PC-9 (cell line): ENCODE results near the gene DNAJA2. TPM values are rescaled to one million over a fixed set of nuclear protein-coding genes. Genes with fewer than 3 reads are reported as not detected.
"Not testable (repeated sequence)": the region's sequence is repeated elsewhere in the genome, so short reads cannot be mapped to it uniquely, and the experiment has no call there.

Source experiments
- BruUV-seq: library from RNA; stranded (reverse); fragments of 400-500 nt; replicated peaks from 2 replicates; lab custom pipeline; 2021; lab: Mats Ljungman, UMichigan
- CTCF ChIA-PET: fragments of 300-600 bp; sonication (Branson Sonifier 250); formaldehyde crosslinking; loops from one replicate; lab custom pipeline; 2022; ENCODE audit warnings: antibody characterized with exemption; lab: Charles Lee
- POLR2A ChIA-PET: fragments of 300-600 bp; sonication (Branson Sonifier 250); formaldehyde crosslinking; loops from one replicate; lab custom pipeline; 2022; ENCODE audit warnings: antibody characterized with exemption; ENCODE audit not compliant: unreplicated experiment; lab: Charles Lee
- DNase-seq, 2 experiments: peaks; one replicate each; pipeline versions ENCODE4 v3.0.0 to v3.0.0-alpha.2; 2015 to 2022; ENCODE audit warnings: mixed read lengths in 1 of 2
- H2AFZ ChIP-seq: fragments of 200-600 bp; sonication (generic); 2 replicates; pipeline ENCODE4 v1.8.1; 2017; ENCODE audit warnings: antibody characterized with exemption
- H3F3A ChIP-seq: fragments of 200-600 bp; sonication (generic); 2 replicates; pipeline ENCODE4 v1.8.1; 2017; ENCODE audit warnings: antibody characterized with exemption, mild to moderate bottlenecking, low read depth; ENCODE audit not compliant: insufficient read depth
- H3K27ac ChIP-seq: fragments of 200-600 bp; sonication (generic); 2 replicates; pipeline ENCODE4 v1.6.1; 2016; ENCODE audit warnings: mixed run types
- H3K27me3 ChIP-seq: fragments of 200-600 bp; sonication (generic); 2 replicates; pipeline ENCODE4 v1.6.1; 2016; ENCODE audit warnings: low read depth, mixed run types; ENCODE audit not compliant: insufficient read depth
- H3K36me3 ChIP-seq: fragments of 200-600 bp; sonication (generic); 2 replicates; pipeline ENCODE4 v1.6.1; 2016; ENCODE audit warnings: low read depth, mixed run types
- H3K4me1 ChIP-seq: fragments of 200-600 bp; sonication (generic); replicated peaks from 2 replicates; pipeline ENCODE4 v1.6.1; 2016; ENCODE audit warnings: mixed run types; ENCODE audit not compliant: insufficient read depth
- H3K4me2 ChIP-seq: fragments of 200-600 bp; sonication (generic); 2 replicates; pipeline ENCODE4 v1.6.1; 2017; ENCODE audit warnings: mixed run types
- H3K4me3 ChIP-seq: fragments of 200-600 bp; sonication (generic); 2 replicates; pipeline ENCODE4 v1.6.1; 2016; ENCODE audit warnings: mixed run types
- H3K79me2 ChIP-seq: fragments of 200-600 bp; sonication (generic); 2 replicates; pipeline ENCODE4 v1.6.1; 2017; ENCODE audit warnings: low read depth, mixed run types
- H3K9me2 ChIP-seq: fragments of 200-600 bp; sonication (generic); 2 replicates; pipeline ENCODE4 v1.8.1; 2017; ENCODE audit warnings: mild to moderate bottlenecking; ENCODE audit not compliant: insufficient read depth
- H3K9me3 ChIP-seq: fragments of 200-600 bp; sonication (generic); 2 replicates; pipeline ENCODE4 v1.8.1; 2016; ENCODE audit warnings: low read depth; ENCODE audit not compliant: insufficient read depth
- H4K20me1 ChIP-seq: fragments of 200-600 bp; sonication (generic); 2 replicates; pipeline ENCODE4 v1.8.1; 2017; ENCODE audit not compliant: insufficient read depth
- CTCF ChIP-seq: fragments of 200-600 bp; sonication (generic); conservative IDR thresholded peaks from 2 replicates; pipeline ENCODE4 v1.6.1; 2017; ENCODE audit warnings: mixed run types, antibody characterized with exemption, mild to moderate bottlenecking, moderate library complexity
- EZH2 ChIP-seq: fragments of 200-600 bp; sonication (generic); IDR thresholded peaks from 2 replicates; pipeline ENCODE4 v1.8.0; 2017; ENCODE audit warnings: antibody characterized with exemption, low read depth
- intact Hi-C: fragments of 100-400 bp; cut with micrococcal nuclease; formaldehyde crosslinking; loops from one replicate; pipeline ENCODE4 v1.10.0; 2022; ENCODE audit not compliant: unreplicated experiment
- total RNA-seq: library from RNA; stranded (reverse); gene quantifications from 2 replicates; pipeline ENCODE4 v1.2.3, GENCODE V29; 2021

The DNAJA2 gene
- total RNA-seq, 1 experiment from 2014 or later: 89.8 TPM

- Histone ChIP-seq H3K9me3 (no peaks in the 10 kb centered on the region), H3K27ac (no peak overlapping the region), H3K4me3 (no peak overlapping the region), H3F3A (no peaks in the 10 kb centered on the region), H3K9me2 (no peaks in the 10 kb centered on the region), H3K4me1 (no peaks in the 10 kb centered on the region), H4K20me1 (no peaks in the 10 kb centered on the region), H3K27me3 (no peaks in the 10 kb centered on the region), H2AFZ (no peak overlapping the region), H3K36me3 (no peaks in the 10 kb centered on the region), H3K79me2 (no peaks in the 10 kb centered on the region), H3K4me2 (no peak overlapping the region)
- DNase-seq: no peak
- intact Hi-C loops: no loop called here
- BruUV-seq: no TSS peak
- ChIA-PET CTCF (no interaction called here), POLR2A (no interaction called here)
- TF ChIP-seq CTCF (no peak), EZH2 (no peak)
Observed at GRCh38 chr16:47013172-47013571, 39.7 kb upstream of the DNAJA2 start.

GRCh38 chr16:47010812-47011211 lies 37.3 kb upstream of the DNAJA2 start:
- H3K9me3 ChIP-seq, H3K4me2 ChIP-seq, DNase-seq, H4K20me1 ChIP-seq, H3K27me3 ChIP-seq, BruUV-seq, H3K27ac ChIP-seq, H3K9me2 ChIP-seq, H3K4me3 ChIP-seq, intact Hi-C loops, H3K4me1 ChIP-seq, H3K36me3 ChIP-seq, CTCF ChIA-PET, H3F3A ChIP-seq, H2AFZ ChIP-seq, POLR2A ChIA-PET, H3K79me2 ChIP-seq: not testable (repeated sequence)

GRCh38 chr16:47008612-47009011 lies 35.1 kb upstream of the DNAJA2 start:
- H3K36me3 ChIP-seq: no peaks in the 10 kb centered on the region
- H3K27ac ChIP-seq: no peak overlapping the region
- ChIA-PET POLR2A (no interaction called here), CTCF (no interaction called here)
- no peaks in the 10 kb centered on the region for H3K9me3 ChIP-seq
- no peak for DNase-seq
- H3K4me1 ChIP-seq: no peaks in the 10 kb centered on the region
- H3F3A ChIP-seq: no peaks in the 10 kb centered on the region
- no TSS peak for BruUV-seq
- H3K27me3 ChIP-seq: no peaks in the 10 kb centered on the region
- intact Hi-C loops: no loop called here
- no peak for TF ChIP-seq CTCF
- TF ChIP-seq EZH2: no peak
- H4K20me1 ChIP-seq: no peaks in the 10 kb centered on the region
- no peak overlapping the region for H3K4me3 ChIP-seq
- no peaks in the 10 kb centered on the region for H3K79me2 ChIP-seq
- no peak overlapping the region for H2AFZ ChIP-seq
- no peak overlapping the region for H3K4me2 ChIP-seq
- H3K9me2 ChIP-seq: no peaks in the 10 kb centered on the region

- no peak overlapping the region for H3K4me2 ChIP-seq
- H2AFZ ChIP-seq: no peak overlapping the region
- BruUV-seq: no TSS peak
- no peak overlapping the region for H3K4me3 ChIP-seq
- H3K27ac ChIP-seq: no peak overlapping the region
- no peak for DNase-seq
- ChIA-PET CTCF (interaction anchor here (0.7 kb wide), 1 partner anchor 10 kb away, joined by 6 read pairs; no protein-coding TSS in a partner anchor), POLR2A (no interaction called here)
- H3F3A ChIP-seq: no peaks in the 10 kb centered on the region
- no peaks in the 10 kb centered on the region for H3K9me2 ChIP-seq
- no peaks in the 10 kb centered on the region for H3K9me3 ChIP-seq
- H3K4me1 ChIP-seq: no peaks in the 10 kb centered on the region
- no peaks in the 10 kb centered on the region for H3K36me3 ChIP-seq
- intact Hi-C loops: no loop called here
- TF ChIP-seq EZH2 (no peak), CTCF (no peak)
- H3K79me2 ChIP-seq: no peaks in the 10 kb centered on the region
- no peaks in the 10 kb centered on the region for H4K20me1 ChIP-seq
- H3K27me3 ChIP-seq: no peaks in the 10 kb centered on the region
Observed at GRCh38 chr16:47008174-47008573, 34.7 kb upstream of the DNAJA2 start.
